HepG2 (cell line): ENCODE measurements around the gene ZBTB1.

Source experiments
- CTCF ChIP-seq: sonication (generic); formaldehyde crosslinking; IDR thresholded peaks from 2 replicates; pipeline ENCODE4 v1.5.0; 2020; ENCODE audit warnings: mild to moderate bottlenecking, missing genetic modification reagents, moderate library complexity
- E2F2 ChIP-seq: sonication (generic); formaldehyde crosslinking; IDR thresholded peaks from 2 replicates; pipeline ENCODE4 v1.4.0; 2020; ENCODE audit warnings: missing genetic modification reagents, borderline replicate concordance
- HMGA1 ChIP-seq: sonication (generic); formaldehyde crosslinking; conservative IDR thresholded peaks from 2 replicates; pipeline ENCODE4 v1.4.0; 2020; ENCODE audit warnings: missing genetic modification reagents
- POLR2A ChIP-seq, 2 experiments: IDR thresholded peaks; 2 replicates each; pipeline ENCODE4 v1.6.1; 2011; ENCODE audit warnings: low read depth in 2 of 2, low read length in 2 of 2, mild to moderate bottlenecking in 1 of 2, moderate library complexity in 1 of 2; ENCODE audit not compliant: insufficient read depth in 1 of 2
- REST ChIP-seq, 2 experiments: IDR thresholded peaks; 2 replicates each; pipeline ENCODE4 v1.6.1; 2011 to 2012; ENCODE audit warnings: low read length in 2 of 2, borderline replicate concordance in 1 of 2, low read depth in 1 of 2, mild to moderate bottlenecking in 1 of 2, moderate library complexity in 1 of 2
- SMAD1 ChIP-seq: sonication (generic); formaldehyde crosslinking; IDR thresholded peaks from 2 replicates; pipeline ENCODE4 v1.4.0; 2020; ENCODE audit warnings: missing genetic modification reagents, low read depth, mild to moderate bottlenecking, borderline replicate concordance

- TF ChIP-seq CTCF (no peak), POLR2A (IDR thresholded peaks at IDR 0.05; ENCODE audit: insufficient read depth in 1 of 2, low read depth in 2 of 2, low read length in 2 of 2) (no peak), E2F2 (no peak), HMGA1 (no peak), REST (IDR thresholded peaks at IDR 0.05; ENCODE audit: borderline replicate concordance in 1 of 2, low read depth in 1 of 2, low read length in 2 of 2) (no peak), SMAD1 (CRISPR knock-in tag) (no peak)
These were observed 40.2 kb downstream of the ZBTB1 start for GRCh38 chr14:64544607-64545312.
